Lower lobe of right lung (tissue), 2 donors: Measurements from ENCODE around the gene KCNJ15. TPM values are rescaled to one million over a fixed set of nuclear protein-coding genes. Genes with fewer than 3 reads are reported as not detected.

Source experiments
- ATAC-seq, 2 donors: fragments of 200-7000 bp; cut with Tn5 transposase; one replicate each; pipeline ENCODE4 v1.9.1; 2020 to 2022; ENCODE audit warnings: mild to moderate bottlenecking in 2 of 2, moderate library complexity in 2 of 2
- DNase-seq: peaks from one replicate; pipeline ENCODE4 v3.0.0-alpha.2; 2020
- H3K27ac ChIP-seq: fragments of 200-600 bp; one replicate; pipeline ENCODE4 v1.8.0; 2022
- H3K27me3 ChIP-seq: fragments of 200-600 bp; one replicate; pipeline ENCODE4 v1.8.0; 2022; ENCODE audit warnings: low read depth
- H3K36me3 ChIP-seq: fragments of 200-600 bp; one replicate; pipeline ENCODE4 v1.8.0; 2022; ENCODE audit warnings: mild to moderate bottlenecking
- H3K4me1 ChIP-seq: fragments of 200-600 bp; one replicate; pipeline ENCODE4 v1.8.0; 2022
- H3K4me3 ChIP-seq: fragments of 200-600 bp; one replicate; pipeline ENCODE4 v1.8.0; 2022; ENCODE audit warnings: mild to moderate bottlenecking
- H3K9me3 ChIP-seq: fragments of 200-600 bp; one replicate; pipeline ENCODE4 v1.8.0; 2022
- CTCF ChIP-seq: fragments of 200-600 bp; IDR thresholded peaks from one replicate; pipeline ENCODE4 v1.8.0; 2022; ENCODE audit warnings: antibody characterized with exemption, mild to moderate bottlenecking
- intact Hi-C: fragments of 100-400 bp; cut with DNase I; formaldehyde crosslinking; loops from one replicate; pipeline ENCODE4 v1.11.0; 2022
- total RNA-seq: library from RNA; stranded (reverse); fragmentation: NEBNext Ultra II Directional; extraction: Animal tissue kit (Norgen Biotek cat#: 25700); gene quantifications from one replicate; pipeline ENCODE4 v1.2.1, GENCODE V29; 2021
- donor health status: DM: no; HTN: yes; CAD: no; lungs with severe emphysema.

The KCNJ15 gene
- total RNA-seq, 1 donor from 2014 or later: 62.7 TPM

GRCh38 chr21:38298832-38299231, 42.0 kb downstream of the KCNJ15 start:
- no peaks in the 10 kb centered on the region for H3K9me3 ChIP-seq
- intact Hi-C loops: no loop called here
- peaks cover 60% of the 10 kb centered on the region for H3K4me1 ChIP-seq
- no peaks in the 10 kb centered on the region for H3K27me3 ChIP-seq
- H3K4me3 ChIP-seq: no peak overlapping the region
- DNase-seq: no peak
- no peak for ATAC-seq
- no peak overlapping the region for H3K27ac ChIP-seq
- peaks cover 7% of the 10 kb centered on the region for H3K36me3 ChIP-seq
- TF ChIP-seq CTCF: no peak

- no peak for ATAC-seq
- no peak overlapping the region for H3K27ac ChIP-seq
Measured at GRCh38 chr21:38299671-38300070, 42.9 kb downstream of the KCNJ15 start.

GRCh38 chr21:38300141-38300578, 43.4 kb downstream of the KCNJ15 start:
- intact Hi-C loops: no loop called here
- DNase-seq (no peak), ATAC-seq (no peak)
- Histone ChIP-seq H3K36me3 (peaks cover 7% of the 10 kb centered on the region), H3K4me1 (peaks cover 49% of the 10 kb centered on the region), H3K27ac (no peak overlapping the region), H3K4me3 (no peak overlapping the region), H3K27me3 (no peaks in the 10 kb centered on the region), H3K9me3 (no peaks in the 10 kb centered on the region)
- TF ChIP-seq CTCF: no peak

More at GRCh38 chr21:38299671-38300070, 42.9 kb downstream of the KCNJ15 start:
- Histone ChIP-seq H3K4me1 (peaks cover 54% of the 10 kb centered on the region), H3K9me3 (no peaks in the 10 kb centered on the region), H3K27me3 (no peaks in the 10 kb centered on the region), H3K4me3 (no peak overlapping the region), H3K36me3 (peaks cover 7% of the 10 kb centered on the region)
- intact Hi-C loops: no loop called here
- DNase-seq: no peak
- TF ChIP-seq CTCF: no peak

- Histone ChIP-seq H3K27ac (no peak overlapping the region), H3K36me3 (peaks cover 7% of the 10 kb centered on the region), H3K4me1 (peaks cover 44% of the 10 kb centered on the region), H3K4me3 (no peak overlapping the region), H3K9me3 (no peaks in the 10 kb centered on the region), H3K27me3 (no peaks in the 10 kb centered on the region)
- ATAC-seq (no peak), DNase-seq (no peak)
- intact Hi-C loops: no loop called here
- TF ChIP-seq CTCF: no peak
Measured at GRCh38 chr21:38301321-38302214, 44.8 kb downstream of the KCNJ15 start.

- DNase-seq (no peak), ATAC-seq (peak; percentile 35 to 53)
- Histone ChIP-seq H3K4me1 (peaks cover 47% of the 10 kb centered on the region), H3K27me3 (no peaks in the 10 kb centered on the region), H3K27ac (no peak overlapping the region), H3K36me3 (peaks cover 7% of the 10 kb centered on the region), H3K4me3 (no peak overlapping the region), H3K9me3 (no peaks in the 10 kb centered on the region)
- intact Hi-C loops: no loop called here
- TF ChIP-seq CTCF: no peak
Measured at GRCh38 chr21:38303300-38303699, 46.5 kb downstream of the KCNJ15 start.
